Keratinocyte (primary cell): ENCODE measurements around the gene CDK14. TPM values are rescaled to one million over a fixed set of nuclear protein-coding genes. Genes with fewer than 3 reads are reported as not detected.

ENCODE experiments used
- DNase-seq: peaks from one replicate; pipeline ENCODE4 v3.0.0-alpha.2; 2011; ENCODE audit warnings: low read depth, missing footprints, low spot score
- FAIRE-seq: peaks from 2 replicates; lab custom pipeline; 2011; peaks lifted over from hg19 to GRCh38; lab: Jason Lieb, UNC
- H2AFZ ChIP-seq: 2 replicates; pipeline ENCODE4 v1.6.0; 2012; ENCODE audit warnings: low read length, control low read depth, inconsistent platforms; ENCODE audit not compliant: control insufficient read depth
- H3K27ac ChIP-seq: 2 replicates; pipeline ENCODE4 v1.5.1; 2011; ENCODE audit warnings: low read length; ENCODE audit not compliant: control insufficient read depth, insufficient read depth
- H3K27me3 ChIP-seq: 3 replicates; pipeline ENCODE4 v1.6.0; 2011; ENCODE audit warnings: low read length; ENCODE audit not compliant: control insufficient read depth, insufficient read depth; ENCODE audit errors: extremely low read depth
- H3K36me3 ChIP-seq, 2 experiments: 2 replicates in 1 of 2; 3 replicates in 1 of 2; pipeline ENCODE4 v1.5.1; 2011; ENCODE audit warnings: low read length in 2 of 2, mild to moderate bottlenecking in 1 of 2; ENCODE audit not compliant: control insufficient read depth in 2 of 2, insufficient read depth in 2 of 2; ENCODE audit errors: extremely low read depth in 1 of 2
- H3K4me1 ChIP-seq: 3 replicates; pipeline ENCODE4 v1.5.1; 2011; ENCODE audit warnings: low read length; ENCODE audit not compliant: control insufficient read depth, insufficient read depth; ENCODE audit errors: extremely low read depth
- H3K4me2 ChIP-seq: 3 replicates; pipeline ENCODE4 v1.6.0; 2011; ENCODE audit warnings: low read depth, low read length; ENCODE audit not compliant: control insufficient read depth, insufficient read depth; ENCODE audit errors: extremely low read depth
- H3K4me3 ChIP-seq, 3 experiments: fragments of 200-600 bp in 1 of 3; sonication (generic) in 1 of 3; 2 replicates in 2 of 3; 3 replicates in 1 of 3; pipeline ENCODE4 v1.5.1; 2011 to 2016; ENCODE audit warnings: low read length in 3 of 3, mild to moderate bottlenecking in 3 of 3, control low read depth in 2 of 3, inconsistent platforms in 1 of 3, low read depth in 1 of 3, mixed read lengths in 1 of 3, mixed run types in 1 of 3, moderate library complexity in 1 of 3; ENCODE audit not compliant: control insufficient read depth in 2 of 3, insufficient read depth in 2 of 3; ENCODE audit errors: extremely low read depth in 1 of 3
- H3K79me2 ChIP-seq: 2 replicates; pipeline ENCODE4 v1.6.0; 2012; ENCODE audit warnings: low read length; ENCODE audit not compliant: control insufficient read depth, insufficient read depth
- H3K9ac ChIP-seq: 3 replicates; pipeline ENCODE4 v1.6.0; 2011; ENCODE audit warnings: low read length; ENCODE audit not compliant: control insufficient read depth, insufficient read depth; ENCODE audit errors: extremely low read depth
- H3K9me1 ChIP-seq: 3 replicates; pipeline ENCODE4 v1.6.0; 2011; ENCODE audit warnings: low read length; ENCODE audit not compliant: control insufficient read depth, insufficient read depth; ENCODE audit errors: extremely low read depth
- H3K9me3 ChIP-seq: 2 replicates; pipeline ENCODE4 v1.5.1; 2012; ENCODE audit warnings: low read depth, low read length; ENCODE audit not compliant: control insufficient read depth
- H4K20me1 ChIP-seq: 3 replicates; pipeline ENCODE4 v1.6.0; 2011; ENCODE audit warnings: low read length; ENCODE audit not compliant: control insufficient read depth, insufficient read depth; ENCODE audit errors: extremely low read depth
- CTCF ChIP-seq, 3 experiments: IDR thresholded peaks in 1 of 3; conservative IDR thresholded peaks in 1 of 3; optimal IDR thresholded peaks in 1 of 3; 2 replicates in 2 of 3; 3 replicates in 1 of 3; pipeline versions ENCODE3 to v1.5.1; 2011; ENCODE audit warnings: low read length in 3 of 3, mild to moderate bottlenecking in 3 of 3, moderate library complexity in 2 of 3, control low read depth in 1 of 3, inconsistent platforms in 1 of 3; ENCODE audit not compliant: insufficient read depth in 2 of 3; ENCODE audit errors: extremely low read depth in 1 of 3
- EZH2 ChIP-seq: IDR thresholded peaks from one replicate; pipeline ENCODE4 v1.6.1; 2012; ENCODE audit warnings: inconsistent platforms, mild to moderate bottlenecking, low read length, moderate library complexity
- dilution Hi-C: fragments of 300-500 bp; cut with MboI; formaldehyde crosslinking; loops from one replicate; pipeline ENCODE4 v1.7.0; 2020; ENCODE audit warnings: low sequenced_read_pairs; ENCODE audit not compliant: extremely low pct_ligation_motif_present
- polyA plus RNA-seq, 5 experiments: library from polyadenylated mRNA; depleted of rRNA in 3 of 5; stranded (reverse) in 3 of 5; stranded (forward) in 1 of 5; unstranded in 1 of 5; fragments of >200 nt; gene quantifications; 1 replicate in 1 of 5; 2 replicates in 3 of 5; 3 replicates in 1 of 5; pipeline versions ENCODE4 v1.2.1 to v1.2.3, GENCODE V29; 2011 to 2012; ENCODE audit warnings: missing spikeins in 2 of 5, low read depth in 1 of 5, low replicate concordance in 1 of 5

Gene CDK14
- polyA plus RNA-seq, 1 donor (not counting 4 experiments of a cell fraction or from before 2014, with no cell fraction given) = 4.0 TPM

GRCh38 chr7:91067242-91067641 is 471.1 kb downstream of the CDK14 start:
- H3K36me3 ChIP-seq = no peaks in the 10 kb centered on the region
- no peak overlapping the region for H3K9ac ChIP-seq
- no peaks in the 10 kb centered on the region for H3K9me3 ChIP-seq
- H3K27ac ChIP-seq = no peak overlapping the region
- no peak overlapping the region for H3K4me2 ChIP-seq
- dilution Hi-C loops = no loop called here
- no peak for DNase-seq
- no peak for FAIRE-seq
- peaks cover 2% of the 10 kb centered on the region for H3K4me1 ChIP-seq
- H2AFZ ChIP-seq = no peak overlapping the region
- no peaks in the 10 kb centered on the region for H3K27me3 ChIP-seq
- no peaks in the 10 kb centered on the region for H4K20me1 ChIP-seq
- no peak for TF ChIP-seq CTCF (optimal IDR thresholded peaks at IDR 0.05 in 1 of 3, IDR thresholded peaks at IDR 0.05 in 1 of 3, conservative IDR thresholded peaks at IDR 0.05 in 1 of 3; ENCODE audit: extremely low read depth in 1 of 3, insufficient read depth in 2 of 3, low read length in 3 of 3)
- TF ChIP-seq EZH2 = no peak
- no peak overlapping the region for H3K4me3 ChIP-seq
- H3K9me1 ChIP-seq = no peaks in the 10 kb centered on the region
- no peaks in the 10 kb centered on the region for H3K79me2 ChIP-seq

- Histone ChIP-seq H3K27ac (no peak overlapping the region), H3K9me3 (no peaks in the 10 kb centered on the region), H4K20me1 (no peaks in the 10 kb centered on the region), H3K27me3 (no peaks in the 10 kb centered on the region), H3K36me3 (no peaks in the 10 kb centered on the region), H2AFZ (no peak overlapping the region), H3K9me1 (no peaks in the 10 kb centered on the region), H3K4me3 (no peak overlapping the region), H3K4me1 (peaks cover 2% of the 10 kb centered on the region), H3K9ac (no peak overlapping the region), H3K79me2 (no peaks in the 10 kb centered on the region), H3K4me2 (no peak overlapping the region)
- no peak for TF ChIP-seq EZH2
- TF ChIP-seq CTCF (optimal IDR thresholded peaks at IDR 0.05 in 1 of 3, IDR thresholded peaks at IDR 0.05 in 1 of 3, conservative IDR thresholded peaks at IDR 0.05 in 1 of 3; ENCODE audit: extremely low read depth in 1 of 3, insufficient read depth in 2 of 3, low read length in 3 of 3) = no peak
- dilution Hi-C loops = no loop called here
- FAIRE-seq (no peak), DNase-seq (no peak)
Observed at GRCh38 chr7:91068136-91068795, 472.1 kb downstream of the CDK14 start.
